Sigmoid colon (tissue), 7 donors: ENCODE data around the gene ATP5PO. TPM values are rescaled to one million over a fixed set of nuclear protein-coding genes. Genes with fewer than 3 reads are reported as not detected.

Source experiments
- DNase-seq: peaks from one replicate; pipeline ENCODE4 v3.0.0-alpha.2; 2019
- H3K27ac ChIP-seq, 4 donors: fragments of 200-600 bp; sonication (generic); one replicate each; pipeline ENCODE4 v1.5.1; 2016 to 2019; ENCODE audit warnings: mild to moderate bottlenecking in 1 of 4
- H3K27me3 ChIP-seq, 3 donors: fragments of 200-600 bp; sonication (generic); one replicate each; pipeline ENCODE4 v1.5.1; 2019; ENCODE audit warnings: mild to moderate bottlenecking in 1 of 3
- H3K36me3 ChIP-seq, 4 donors: fragments of 200-600 bp; sonication (generic); one replicate each; pipeline ENCODE4 v1.5.1; 2016 to 2019
- H3K4me1 ChIP-seq, 4 donors: fragments of 200-600 bp; sonication (generic); one replicate each; pipeline ENCODE4 v1.5.1; 2017 to 2019
- H3K4me3 ChIP-seq, 4 donors: fragments of 200-600 bp; sonication (generic); one replicate each; pipeline ENCODE4 v1.5.1; 2017 to 2019; ENCODE audit warnings: mild to moderate bottlenecking in 2 of 4, moderate library complexity in 1 of 4
- H3K9me3 ChIP-seq, 4 donors: fragments of 200-600 bp in 3 of 4; sonication (generic) in 3 of 4; one replicate each; pipeline versions ENCODE4 v1.5.1 to v1.6.1; 2013 to 2019
- EP300 ChIP-seq, 4 donors: sonication (generic); formaldehyde crosslinking; IDR thresholded peaks; one replicate each; pipeline ENCODE4 v1.6.1; 2017; ENCODE audit warnings: antibody characterized with exemption in 4 of 4
- POLR2A ChIP-seq, 2 donors: fragments of 450-650 bp; IDR thresholded peaks; one replicate each; pipeline ENCODE4 v1.6.1; 2016; ENCODE audit warnings: antibody characterized with exemption in 2 of 2, mild to moderate bottlenecking in 2 of 2, moderate library complexity in 2 of 2
- POLR2AphosphoS5 ChIP-seq, 4 donors: sonication (generic); formaldehyde crosslinking; IDR thresholded peaks; one replicate each; pipeline ENCODE4 v1.6.1; 2017; ENCODE audit warnings: antibody characterized with exemption in 4 of 4
- WGBS, 2 donors: extraction: QIAGEN DNeasy Blood & Tissue Kit; methylation state at CpG; one replicate each; pipeline ENCODE4 v1.1.7; 2013; 5-methylcytosine and 5-hydroxymethylcytosine counted together
- intact Hi-C: fragments of 100-400 bp; cut with DNase I; formaldehyde crosslinking; loops from one replicate; pipeline ENCODE4 v1.15.1; 2023
- polyA plus RNA-seq, 3 donors: library from polyadenylated mRNA; stranded (reverse); fragments of 200-250 nt; gene quantifications; one replicate each; pipeline ENCODE4 v1.2.3, GENCODE V29; 2013
- total RNA-seq, 4 donors: library from RNA; depleted of rRNA; stranded (reverse); fragments of >200 nt; gene quantifications; one replicate each; pipeline ENCODE4 v1.1.0, GENCODE V29; 2016
- TF ChIP-seq, protein P1 (sequence below), 4 experiments: fragments of 450-650 bp in 3 of 4; fragments of 200-600 bp in 1 of 4; IDR thresholded peaks; one replicate each; pipeline ENCODE4 v1.5.1; 2016 to 2019; ENCODE audit warnings: antibody characterized with exemption in 4 of 4, mild to moderate bottlenecking in 3 of 4, moderate library complexity in 2 of 4
- donor health status: healthy with polysubstance abuse.
- donor health status: Bipolar disorder and iron deficiency.
- donor health status: healthy.

Gene ATP5PO
- total and polyA plus RNA-seq, 7 donors, result 277 to 742 (median 414) TPM

- intact Hi-C loops, result no loop called here
- Histone ChIP-seq H3K4me3 (no peak overlapping the region), H3K27ac (no peak overlapping the region), H3K4me1 (no peaks in the 10 kb centered on the region), H3K9me3 (no peaks in the 10 kb centered on the region), H3K36me3 (no peaks in the 10 kb centered on the region), H3K27me3 (no peaks in the 10 kb centered on the region)
- TF ChIP-seq, protein P1, sequence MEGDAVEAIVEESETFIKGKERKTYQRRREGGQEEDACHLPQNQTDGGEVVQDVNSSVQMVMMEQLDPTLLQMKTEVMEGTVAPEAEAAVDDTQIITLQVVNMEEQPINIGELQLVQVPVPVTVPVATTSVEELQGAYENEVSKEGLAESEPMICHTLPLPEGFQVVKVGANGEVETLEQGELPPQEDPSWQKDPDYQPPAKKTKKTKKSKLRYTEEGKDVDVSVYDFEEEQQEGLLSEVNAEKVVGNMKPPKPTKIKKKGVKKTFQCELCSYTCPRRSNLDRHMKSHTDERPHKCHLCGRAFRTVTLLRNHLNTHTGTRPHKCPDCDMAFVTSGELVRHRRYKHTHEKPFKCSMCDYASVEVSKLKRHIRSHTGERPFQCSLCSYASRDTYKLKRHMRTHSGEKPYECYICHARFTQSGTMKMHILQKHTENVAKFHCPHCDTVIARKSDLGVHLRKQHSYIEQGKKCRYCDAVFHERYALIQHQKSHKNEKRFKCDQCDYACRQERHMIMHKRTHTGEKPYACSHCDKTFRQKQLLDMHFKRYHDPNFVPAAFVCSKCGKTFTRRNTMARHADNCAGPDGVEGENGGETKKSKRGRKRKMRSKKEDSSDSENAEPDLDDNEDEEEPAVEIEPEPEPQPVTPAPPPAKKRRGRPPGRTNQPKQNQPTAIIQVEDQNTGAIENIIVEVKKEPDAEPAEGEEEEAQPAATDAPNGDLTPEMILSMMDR (IDR thresholded peaks at IDR 0.05), result no peak
- TF ChIP-seq POLR2AphosphoS5 (IDR thresholded peaks at IDR 0.05) (no peak), EP300 (IDR thresholded peaks at IDR 0.05) (no peak), POLR2A (IDR thresholded peaks at IDR 0.05) (no peak)
- no peak for DNase-seq
- 90 to 94% methylated on average over 18 of the region's 18 CpGs for WGBS, 2 donors
These were observed 56.1 kb downstream of the ATP5PO start for GRCh38 chr21:33859373-33860102.

DNA sequence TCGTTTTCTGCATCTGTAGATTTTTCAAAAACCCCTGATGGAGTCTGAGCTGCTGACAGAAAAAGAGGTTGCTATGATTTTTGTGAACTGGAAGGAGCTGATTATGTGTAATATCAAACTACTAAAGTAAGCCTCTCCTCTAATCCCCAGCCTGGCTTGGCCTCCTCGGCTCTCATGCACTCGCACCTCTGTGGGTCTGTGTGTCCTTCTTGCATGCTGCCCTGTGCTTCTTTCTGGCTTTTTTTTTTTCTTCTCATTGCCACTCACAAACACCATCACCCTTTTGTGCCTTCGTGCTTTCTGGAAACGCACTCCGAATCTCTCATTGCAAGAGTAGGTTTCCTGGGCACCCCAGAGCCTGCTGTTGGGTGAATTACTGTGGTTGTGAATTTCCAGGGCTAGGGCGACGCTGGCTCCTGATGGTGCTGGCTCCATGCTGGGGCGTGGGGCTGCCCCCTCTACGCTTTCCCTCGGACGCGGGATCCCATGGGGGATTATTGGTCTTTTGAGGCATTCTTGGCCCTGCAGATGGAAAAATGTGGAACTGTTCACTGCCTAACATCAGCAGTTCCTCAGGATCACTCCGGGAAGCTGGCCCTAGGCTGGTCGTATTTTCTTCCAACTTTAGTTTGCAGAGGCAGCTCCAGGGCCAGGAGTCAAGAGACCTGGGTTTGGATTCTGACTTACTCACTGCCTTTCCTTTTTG lies 56.8 kb downstream of the ATP5PO start:
- Histone ChIP-seq H3K4me1 (no peaks in the 10 kb centered on the region), H3K27me3 (no peaks in the 10 kb centered on the region), H3K36me3 (no peaks in the 10 kb centered on the region), H3K9me3 (no peaks in the 10 kb centered on the region), H3K4me3 (no peak overlapping the region), H3K27ac (no peak overlapping the region)
- TF ChIP-seq POLR2AphosphoS5 (IDR thresholded peaks at IDR 0.05) (no peak), EP300 (IDR thresholded peaks at IDR 0.05) (no peak), POLR2A (IDR thresholded peaks at IDR 0.05) (no peak)
- TF ChIP-seq, protein P1 (IDR thresholded peaks at IDR 0.05), result no peak
- intact Hi-C loops, result no loop called here
- DNase-seq, result peak; percentile 46
- 81 to 89% methylated on average over 15 of the region's 15 CpGs for WGBS, 2 donors

DNA sequence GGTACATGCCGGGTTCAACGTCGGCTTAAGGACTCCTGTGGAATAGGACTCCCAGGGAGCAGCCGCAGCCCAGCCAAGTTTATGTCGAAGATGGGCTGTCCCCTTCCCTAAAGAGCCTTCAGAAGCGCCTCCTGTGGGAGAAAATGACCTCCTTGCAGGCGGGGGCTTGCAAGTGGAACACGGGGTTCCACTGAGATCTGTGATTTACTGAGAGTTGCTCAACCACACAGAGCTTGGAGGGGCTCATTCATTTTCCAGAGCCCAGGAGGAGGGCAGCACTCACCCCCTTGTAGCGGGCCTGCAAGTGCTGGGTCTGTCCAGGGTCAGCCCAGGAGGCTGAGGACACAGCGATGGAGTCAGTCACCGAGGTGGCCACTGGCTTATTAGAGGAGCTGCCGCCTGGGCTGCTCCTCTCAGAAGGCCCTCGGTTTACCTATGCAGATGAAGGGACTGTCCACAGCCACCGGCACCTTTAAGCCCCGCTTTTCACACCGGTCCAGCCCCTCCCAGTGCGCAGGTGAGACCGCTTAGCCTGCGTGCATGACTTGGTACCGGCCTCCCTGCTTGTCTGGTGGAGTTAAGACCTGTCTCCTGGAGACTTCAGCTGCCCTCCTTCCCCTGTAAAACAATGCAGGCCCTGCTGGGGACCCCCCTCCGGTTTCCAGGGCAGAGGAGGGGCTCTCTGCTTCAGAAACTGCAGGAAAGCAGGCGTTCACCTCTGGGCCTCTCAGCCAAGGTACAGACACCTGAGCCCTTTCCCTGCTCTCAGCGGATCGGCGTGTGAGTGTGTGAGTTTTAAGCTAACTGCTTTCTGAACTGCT lies 57.5 kb downstream of the ATP5PO start:
- peak; percentile 57 for DNase-seq
- Histone ChIP-seq H3K27me3 (no peaks in the 10 kb centered on the region), H3K36me3 (no peaks in the 10 kb centered on the region), H3K4me3 (no peak overlapping the region), H3K4me1 (no peaks in the 10 kb centered on the region), H3K9me3 (no peaks in the 10 kb centered on the region), H3K27ac (no peak overlapping the region)
- TF ChIP-seq POLR2AphosphoS5 (IDR thresholded peaks at IDR 0.05) (no peak), POLR2A (IDR thresholded peaks at IDR 0.05) (no peak), EP300 (IDR thresholded peaks at IDR 0.05) (no peak)
- TF ChIP-seq, protein P1 (IDR thresholded peaks at IDR 0.05), result no peak
- 85 to 89% methylated on average over 25 of the region's 25 CpGs for WGBS, 2 donors
- intact Hi-C loops, result no loop called here

GRCh38 chr21:33856893-33857527 lies 58.6 kb downstream of the ATP5PO start:
- Histone ChIP-seq H3K36me3 (no peaks in the 10 kb centered on the region), H3K27ac (no peak overlapping the region), H3K4me3 (no peak overlapping the region), H3K27me3 (no peaks in the 10 kb centered on the region), H3K4me1 (no peaks in the 10 kb centered on the region), H3K9me3 (no peaks in the 10 kb centered on the region)
- intact Hi-C loops, result no loop called here
- WGBS, 2 donors, result 93 to 95% methylated on average over 17 of the region's 17 CpGs
- TF ChIP-seq POLR2AphosphoS5 (IDR thresholded peaks at IDR 0.05) (no peak), POLR2A (IDR thresholded peaks at IDR 0.05) (no peak), EP300 (IDR thresholded peaks at IDR 0.05) (no peak)
- TF ChIP-seq, protein P1 (IDR thresholded peaks at IDR 0.05), result no peak
- peak; percentile 35 for DNase-seq
